Activated effector memory CD4-positive, alpha-beta T cell treated with Interleukin-2 at 50 U/mL for 16 hours (primary cell): ENCODE data around the gene CLDN4.

Source experiments
- DNase-seq: peaks from one replicate; pipeline ENCODE4 v3.0.0-alpha.2; 2020

The CLDN4 gene

DNA sequence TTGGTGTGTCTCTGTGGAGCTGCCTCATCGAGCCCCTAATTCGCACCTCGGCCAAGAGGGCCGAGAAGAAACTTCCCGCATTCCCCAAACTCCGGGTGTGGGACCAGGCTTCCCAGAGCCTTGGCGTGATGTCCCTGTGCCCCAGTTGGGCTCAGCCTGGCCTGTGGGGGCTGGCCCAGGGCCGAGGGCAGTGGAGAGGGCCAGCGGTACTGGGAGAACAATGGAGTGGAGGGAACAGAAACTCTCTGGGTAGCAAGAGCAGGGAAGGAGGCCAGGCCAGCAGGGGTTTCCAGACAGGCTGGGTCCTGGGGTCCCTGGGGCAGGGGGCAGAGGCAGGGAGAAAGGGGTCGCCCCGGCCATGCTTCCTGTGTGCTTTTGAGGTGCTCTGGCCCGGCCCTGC, 46.2 kb downstream of the CLDN4 start:
- DNase-seq = no peak

- no peak for DNase-seq
Measured at GRCh38 chr7:73879977-73880681, 49.3 kb downstream of the CLDN4 start.

GRCh38 chr7:73880755-73881328, 50.0 kb downstream of the CLDN4 start:
- DNase-seq = no peak

GRCh38 chr7:73881352-73882046, 50.7 kb downstream of the CLDN4 start:
- no peak for DNase-seq

- DNase-seq = no peak
Measured at GRCh38 chr7:73882047-73882402, 51.2 kb downstream of the CLDN4 start.
